ENCODE measurements around the gene ABCC6.
"Not testable (repeated sequence)": the region's sequence is repeated elsewhere in the genome, so short reads cannot be mapped to it uniquely, and the experiment has no call there.

DNA sequence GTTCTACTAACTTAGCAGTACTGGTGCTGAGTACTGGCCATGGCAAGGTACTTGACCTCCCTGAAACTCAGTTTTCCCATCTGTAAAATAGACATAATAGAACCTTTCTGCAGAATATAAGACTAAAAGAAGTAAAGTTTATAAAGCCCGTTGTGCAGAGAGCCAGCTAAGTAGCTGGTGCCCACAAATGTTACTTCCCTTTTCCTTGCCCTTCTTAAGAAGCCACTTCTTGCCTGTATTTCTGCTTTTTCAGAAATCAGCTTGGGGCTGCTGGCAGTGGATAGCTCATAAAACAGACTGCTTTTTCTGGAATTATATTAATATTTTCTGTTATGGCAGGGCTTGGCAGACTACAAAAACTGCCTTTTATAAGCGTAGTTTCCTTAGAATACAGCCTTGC lies 40.7 kb upstream of the ABCC6 start:
- TF ChIP-seq, protein P1, sequence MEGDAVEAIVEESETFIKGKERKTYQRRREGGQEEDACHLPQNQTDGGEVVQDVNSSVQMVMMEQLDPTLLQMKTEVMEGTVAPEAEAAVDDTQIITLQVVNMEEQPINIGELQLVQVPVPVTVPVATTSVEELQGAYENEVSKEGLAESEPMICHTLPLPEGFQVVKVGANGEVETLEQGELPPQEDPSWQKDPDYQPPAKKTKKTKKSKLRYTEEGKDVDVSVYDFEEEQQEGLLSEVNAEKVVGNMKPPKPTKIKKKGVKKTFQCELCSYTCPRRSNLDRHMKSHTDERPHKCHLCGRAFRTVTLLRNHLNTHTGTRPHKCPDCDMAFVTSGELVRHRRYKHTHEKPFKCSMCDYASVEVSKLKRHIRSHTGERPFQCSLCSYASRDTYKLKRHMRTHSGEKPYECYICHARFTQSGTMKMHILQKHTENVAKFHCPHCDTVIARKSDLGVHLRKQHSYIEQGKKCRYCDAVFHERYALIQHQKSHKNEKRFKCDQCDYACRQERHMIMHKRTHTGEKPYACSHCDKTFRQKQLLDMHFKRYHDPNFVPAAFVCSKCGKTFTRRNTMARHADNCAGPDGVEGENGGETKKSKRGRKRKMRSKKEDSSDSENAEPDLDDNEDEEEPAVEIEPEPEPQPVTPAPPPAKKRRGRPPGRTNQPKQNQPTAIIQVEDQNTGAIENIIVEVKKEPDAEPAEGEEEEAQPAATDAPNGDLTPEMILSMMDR (IDR thresholded peaks at IDR 0.05) = not testable (repeated sequence)
- TF ChIP-seq EP300 (IDR thresholded peaks at IDR 0.05) = not testable (repeated sequence)
